Measurements from ENCODE around the gene SKA3.
"Not testable (repeated sequence)": the region's sequence is repeated elsewhere in the genome, so short reads cannot be mapped to it uniquely, and the experiment has no call there.

SKA3 gene

DNA sequence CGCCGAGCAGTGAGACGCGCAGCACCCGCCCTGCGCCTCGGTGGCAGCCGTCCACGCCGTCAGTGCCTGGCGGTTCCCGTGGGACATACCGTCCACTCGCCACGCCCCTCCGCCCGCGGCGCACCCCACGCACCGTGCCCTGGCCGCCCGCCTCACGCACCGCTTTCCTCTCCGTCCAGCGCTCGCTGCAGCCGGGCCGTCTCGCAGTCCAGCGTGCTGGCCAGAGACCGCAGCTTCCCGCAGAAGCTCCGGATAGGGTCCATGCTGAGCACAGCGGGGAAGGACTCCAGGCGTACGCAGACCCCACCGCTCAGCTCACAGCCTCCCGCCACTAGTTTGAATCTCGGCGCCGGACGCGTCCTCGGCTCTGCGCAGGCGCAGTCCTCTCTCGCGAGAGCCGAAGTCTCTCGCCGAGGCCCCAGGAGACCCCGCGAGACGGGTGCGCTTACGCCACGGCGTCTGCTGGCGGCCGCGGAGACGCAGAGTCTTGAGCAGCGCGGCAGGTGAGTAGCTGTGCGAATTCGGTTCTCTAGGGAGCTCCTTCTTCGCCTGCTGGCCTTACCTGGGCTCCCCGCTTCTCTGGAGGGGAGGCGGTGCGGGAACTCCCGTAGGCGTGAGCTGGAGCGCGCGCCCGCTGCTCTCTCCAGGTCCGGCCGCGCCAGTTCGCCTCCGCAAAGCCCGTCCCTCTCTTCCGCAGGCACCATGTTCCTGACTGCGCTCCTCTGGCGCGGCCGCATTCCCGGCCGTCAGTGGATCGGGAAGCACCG, at the start of gene SKA3, which contains the start of gene MRPL57:
Gene SKA3, minus strand, starts transcription at position 338 of the 767 bp plus-strand sequence. Its CDS starts 75 bp downstream, at position 263.
Gene MRPL57, plus strand, starts transcription at position 444 of the 767 bp plus-strand sequence. Its CDS starts 259 bp downstream, at position 703.
- DNase-seq, result peak; percentile 94

DNA sequence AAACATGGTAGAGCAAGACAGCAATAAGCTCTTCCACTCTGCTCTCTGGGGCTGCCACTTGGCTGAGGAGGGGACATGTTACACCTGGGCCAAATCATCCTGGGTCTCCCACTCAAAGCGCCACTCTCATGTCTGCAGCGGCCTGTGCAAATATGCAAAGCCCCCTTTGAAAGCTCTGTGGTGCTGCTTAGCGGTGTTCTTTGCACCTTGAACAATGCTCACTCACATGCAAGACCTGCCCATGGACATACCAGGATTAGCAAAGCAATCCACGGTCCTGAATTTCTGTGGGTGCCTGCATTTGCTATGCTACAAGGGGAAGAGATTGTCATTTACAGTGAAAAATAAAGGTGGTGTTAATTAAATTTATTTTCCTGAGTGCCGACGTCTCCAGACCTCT, 48.7 kb upstream of the SKA3 start:
- no peak for DNase-seq

DNA sequence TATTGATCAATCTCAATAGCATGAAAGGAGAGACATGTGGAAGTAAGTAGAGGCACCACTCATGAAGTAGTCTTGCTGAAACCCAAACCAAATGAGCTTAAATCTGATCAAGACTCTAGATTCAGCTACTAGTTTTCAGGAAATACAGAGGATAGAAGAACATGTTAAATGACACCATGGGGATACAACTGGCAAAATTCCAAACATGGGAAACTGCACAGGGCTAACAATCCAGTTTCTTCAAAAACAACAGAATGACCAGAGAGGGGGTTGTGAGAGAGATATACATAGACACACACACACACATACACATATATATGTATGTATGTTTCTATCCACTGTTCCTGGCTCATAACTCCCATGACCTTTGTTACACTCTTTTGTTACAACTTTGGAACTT, 44.9 kb upstream of the SKA3 start:
- DNase-seq, result no peak

DNA sequence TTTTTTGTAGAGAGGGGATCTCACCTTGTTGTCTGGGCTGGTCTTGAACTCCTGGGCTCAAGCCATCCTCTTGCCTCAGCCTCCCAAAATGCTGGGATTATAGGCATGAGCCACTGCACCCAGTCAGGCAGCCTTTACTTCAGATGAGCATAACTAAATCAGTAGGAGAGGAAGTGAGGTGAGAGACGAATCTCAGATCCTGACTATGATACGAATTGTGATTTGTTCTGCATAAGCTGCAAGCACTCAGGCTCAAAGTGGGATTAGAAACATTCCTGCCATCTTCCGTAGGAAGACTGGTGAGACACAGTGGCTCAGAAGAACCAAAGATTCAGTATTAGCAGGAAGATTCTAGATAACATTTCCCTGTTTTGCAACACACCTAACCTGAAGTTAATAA, 43.4 kb upstream of the SKA3 start:
- DNase-seq, result not testable (repeated sequence)

DNA sequence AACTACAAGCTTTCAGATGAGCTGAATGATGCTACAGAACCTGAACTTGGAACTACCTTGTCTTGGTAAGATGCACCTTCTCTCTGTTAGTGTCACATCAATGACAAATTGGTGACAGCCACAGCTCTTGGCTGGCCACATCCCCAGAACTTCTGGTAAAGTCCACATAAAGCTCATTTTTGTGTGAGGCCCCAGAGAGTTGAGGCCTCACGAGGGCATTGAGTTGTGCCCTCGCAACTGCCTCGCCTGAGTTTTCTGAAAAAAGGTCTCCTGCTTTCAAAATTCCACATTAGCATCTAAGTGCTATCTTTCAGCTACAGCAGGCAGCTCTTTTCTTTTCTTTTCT, 42.7 kb upstream of the SKA3 start:
- no peak for DNase-seq

DNA sequence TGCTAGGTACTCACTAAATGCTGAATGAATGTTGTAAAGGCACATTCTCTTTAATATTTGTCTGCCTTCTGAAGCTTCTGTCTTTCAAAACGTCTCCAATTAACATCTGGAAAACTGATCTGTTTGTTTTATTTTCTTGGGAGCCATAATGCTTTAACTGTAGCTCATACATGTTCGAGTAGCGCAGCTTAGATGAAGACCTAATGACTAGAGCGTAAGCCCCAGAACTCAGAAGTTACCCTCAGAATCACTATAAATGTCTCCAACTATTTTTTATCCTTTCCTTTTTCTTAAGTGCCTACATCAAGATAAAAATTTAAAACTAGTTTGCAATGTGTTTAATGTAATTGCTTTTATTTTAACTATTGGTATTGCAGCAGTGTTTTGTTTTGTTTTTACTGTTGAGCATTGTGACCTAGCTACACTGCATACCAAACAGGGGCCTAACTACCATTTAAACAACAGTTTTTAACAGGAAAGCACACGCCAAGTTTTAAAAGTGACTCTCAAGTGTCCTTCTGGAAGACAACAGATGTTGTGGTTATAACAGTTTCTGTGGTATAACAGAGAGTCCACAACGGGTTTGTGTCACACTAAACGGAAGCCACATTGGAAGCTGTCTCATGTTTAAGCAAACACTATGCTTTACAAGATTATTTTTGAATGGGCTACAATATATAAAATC, 42.1 kb upstream of the SKA3 start:
- peak; percentile 7 for DNase-seq

DNA sequence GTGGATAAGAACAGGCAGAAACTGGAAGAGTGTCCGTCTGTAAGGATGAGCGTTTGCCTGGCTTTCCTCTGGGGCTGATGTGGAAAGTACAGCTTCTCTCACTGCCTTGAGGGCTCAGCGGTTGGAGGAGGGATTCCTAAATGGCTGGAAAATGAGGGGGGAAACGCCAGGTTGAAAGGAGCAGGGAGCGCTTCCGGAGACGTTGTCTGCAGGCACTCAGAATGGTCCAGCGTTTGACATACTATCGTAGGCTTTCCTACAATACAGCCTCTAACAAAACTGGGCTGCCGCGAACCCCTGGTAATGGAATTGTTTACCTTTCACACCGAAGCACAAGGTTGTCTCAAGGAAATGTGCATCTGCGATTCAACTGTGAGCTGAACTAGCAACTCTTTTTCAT, 40.0 kb upstream of the SKA3 start:
- DNase-seq, result no peak

DNA sequence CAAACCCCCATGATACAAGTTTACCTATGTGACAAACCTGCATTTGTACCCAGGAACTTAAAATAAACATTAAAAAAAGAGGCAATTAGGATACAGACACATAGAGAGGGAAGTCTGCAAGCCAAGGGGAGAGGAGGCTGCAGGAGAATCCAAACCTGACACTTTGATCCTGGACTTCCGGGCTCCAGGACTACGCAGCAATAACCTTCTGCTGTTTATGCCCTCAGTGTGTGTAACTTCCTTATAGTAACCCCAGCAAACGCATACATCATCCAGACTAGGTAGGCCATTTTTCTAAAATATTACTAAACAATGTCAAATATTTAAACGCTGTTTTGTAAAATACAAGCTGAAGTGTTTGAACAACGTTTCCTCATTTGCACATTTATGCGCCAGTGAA, 39.1 kb upstream of the SKA3 start:
- not testable (repeated sequence) for DNase-seq

DNA sequence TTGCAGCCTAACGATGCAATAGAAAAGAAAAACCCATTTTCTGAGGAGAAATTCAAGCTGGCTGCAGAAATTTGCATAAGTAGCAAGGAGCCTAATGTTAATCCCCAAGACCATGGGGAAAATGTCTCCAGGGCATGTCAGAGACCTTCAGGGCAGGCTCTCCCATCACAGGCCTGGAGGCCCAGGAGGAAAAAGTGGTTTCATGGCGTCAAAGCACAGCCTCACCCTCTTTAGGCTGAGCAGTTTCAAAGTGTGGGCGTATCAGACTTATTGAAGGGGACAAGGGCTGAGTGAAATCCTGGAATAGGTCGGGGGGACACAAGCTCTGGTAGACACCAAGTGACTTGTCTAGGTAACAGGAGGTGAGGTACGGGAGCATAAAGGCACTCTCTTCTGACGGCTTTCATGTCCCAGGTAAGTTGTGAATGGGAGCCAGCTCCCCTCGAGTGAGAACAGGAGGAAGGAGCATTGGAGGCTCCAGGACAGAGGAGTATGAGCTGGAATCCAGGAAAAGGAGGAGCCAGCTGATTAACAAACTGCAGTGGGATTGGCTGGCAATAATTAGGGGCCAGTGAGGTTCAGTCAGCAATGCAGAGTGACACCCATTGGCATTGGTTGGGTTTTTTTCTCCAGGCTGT, 35.9 kb upstream of the SKA3 start:
- no peak for DNase-seq

DNA sequence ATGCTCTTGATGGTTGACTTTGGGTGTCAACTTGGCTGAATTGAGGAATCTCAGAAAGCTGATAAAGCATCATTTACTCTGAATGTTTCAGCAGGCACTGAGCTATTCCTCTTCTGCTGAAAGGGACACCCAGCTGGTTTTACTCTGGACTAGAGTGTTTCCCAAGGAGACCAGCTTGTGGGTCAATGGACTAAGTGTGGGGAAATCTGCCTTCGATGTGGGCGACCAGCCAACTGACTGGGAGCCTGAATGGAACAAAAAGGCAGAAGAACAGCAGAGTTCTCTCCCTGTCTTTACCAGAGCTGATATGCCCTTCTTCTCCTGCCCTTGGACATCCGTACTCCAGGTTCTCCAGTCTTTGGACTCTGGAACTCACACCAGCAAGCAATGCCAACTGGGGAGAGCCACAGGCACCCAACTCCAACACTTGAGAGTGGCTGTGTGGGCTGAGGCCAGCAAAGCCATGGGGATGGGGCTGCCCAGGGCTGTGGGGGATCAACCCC, 32.4 kb upstream of the SKA3 start:
- no peak for DNase-seq

DNA sequence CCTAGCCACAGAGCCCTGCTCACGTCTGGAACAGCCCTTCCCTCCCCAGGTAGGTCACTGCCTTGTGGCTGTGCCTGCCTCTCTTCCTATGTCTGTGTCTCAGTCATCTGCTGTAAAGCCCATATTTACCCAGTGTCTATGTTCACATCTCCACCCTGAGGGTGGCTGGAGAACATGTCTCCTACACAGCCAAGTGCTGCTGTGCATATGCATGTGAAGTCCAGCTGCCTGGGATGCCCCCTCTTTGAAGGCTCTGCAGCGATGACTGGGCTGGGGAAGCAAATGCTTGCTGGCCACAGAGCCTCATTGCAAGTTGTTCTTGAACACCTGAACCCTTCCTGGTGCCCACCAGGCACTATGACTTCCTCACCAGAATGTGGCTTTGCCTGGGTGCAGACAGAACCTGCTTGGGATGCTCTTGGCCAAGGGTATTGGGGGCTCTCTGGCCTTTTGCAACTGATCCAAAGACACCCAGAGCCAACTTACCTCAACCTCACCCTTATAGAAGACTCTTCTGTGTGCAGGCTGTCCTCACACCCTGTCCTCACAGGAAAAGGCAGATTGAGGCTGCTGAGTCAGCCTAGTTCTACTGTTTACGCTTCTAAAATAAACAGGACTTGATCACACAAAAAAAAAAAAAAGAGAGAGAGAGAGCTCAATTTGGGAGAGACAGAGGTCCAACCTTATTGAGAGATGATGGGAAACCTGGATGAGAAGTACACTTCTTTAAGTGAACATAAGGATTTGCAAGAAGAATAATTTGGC, 26.6 kb upstream of the SKA3 start:
- DNase-seq, result no peak

DNA sequence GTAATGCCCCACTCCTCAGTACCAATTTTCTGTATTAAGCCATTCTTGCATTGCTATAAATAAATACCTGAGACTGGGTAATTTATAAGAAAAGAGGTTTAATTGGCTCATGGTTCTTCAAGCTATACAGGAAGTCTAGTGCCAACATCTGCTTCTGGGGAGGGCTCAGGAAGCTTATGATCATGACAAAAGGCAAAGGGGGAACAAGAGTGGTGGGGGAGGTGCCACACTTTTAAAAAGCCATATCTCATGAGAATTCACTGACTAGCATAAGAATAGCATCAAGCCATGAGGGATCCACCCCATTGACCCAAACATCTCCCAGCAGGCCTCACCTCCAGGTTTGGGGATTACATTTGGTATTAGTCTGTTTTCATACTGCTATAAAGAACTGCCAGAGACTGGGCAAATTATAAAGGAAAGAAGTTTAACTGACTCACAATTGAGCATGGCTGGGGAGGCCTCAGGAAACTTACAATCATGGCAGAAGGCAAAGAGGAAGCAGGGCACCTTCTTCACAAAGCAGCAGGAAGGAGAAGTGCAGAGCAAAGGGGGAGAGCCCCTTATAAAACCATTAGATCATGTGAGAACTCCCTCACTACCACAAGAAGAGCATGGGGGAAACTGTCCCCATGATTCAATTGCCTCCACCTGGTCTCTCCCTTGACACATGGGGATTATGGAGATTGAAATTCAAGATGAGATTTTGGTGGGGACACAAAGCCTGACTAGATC, 25.3 kb upstream of the SKA3 start:
- DNase-seq, result not testable (repeated sequence)

DNA sequence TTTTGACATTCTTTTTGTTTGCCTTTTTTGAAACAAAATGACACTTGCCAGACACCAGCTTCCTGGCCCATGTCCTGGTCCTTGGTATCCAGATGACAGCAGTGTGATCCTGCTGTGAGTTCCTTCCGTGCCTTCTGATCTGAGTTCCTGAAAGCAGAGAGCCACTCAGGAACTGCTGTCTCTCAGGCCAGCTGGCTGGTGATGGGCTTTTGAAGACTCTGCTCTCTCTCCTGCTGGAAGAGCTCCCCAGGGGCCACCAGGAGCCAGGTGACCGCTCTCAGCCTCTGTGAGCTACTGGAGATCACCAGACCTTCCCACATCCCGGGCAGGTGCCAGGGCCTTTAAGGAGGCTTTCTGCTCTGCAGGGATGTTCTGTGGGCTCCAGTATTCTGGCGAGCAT, 22.0 kb upstream of the SKA3 start:
- DNase-seq, result not testable (repeated sequence)

DNA sequence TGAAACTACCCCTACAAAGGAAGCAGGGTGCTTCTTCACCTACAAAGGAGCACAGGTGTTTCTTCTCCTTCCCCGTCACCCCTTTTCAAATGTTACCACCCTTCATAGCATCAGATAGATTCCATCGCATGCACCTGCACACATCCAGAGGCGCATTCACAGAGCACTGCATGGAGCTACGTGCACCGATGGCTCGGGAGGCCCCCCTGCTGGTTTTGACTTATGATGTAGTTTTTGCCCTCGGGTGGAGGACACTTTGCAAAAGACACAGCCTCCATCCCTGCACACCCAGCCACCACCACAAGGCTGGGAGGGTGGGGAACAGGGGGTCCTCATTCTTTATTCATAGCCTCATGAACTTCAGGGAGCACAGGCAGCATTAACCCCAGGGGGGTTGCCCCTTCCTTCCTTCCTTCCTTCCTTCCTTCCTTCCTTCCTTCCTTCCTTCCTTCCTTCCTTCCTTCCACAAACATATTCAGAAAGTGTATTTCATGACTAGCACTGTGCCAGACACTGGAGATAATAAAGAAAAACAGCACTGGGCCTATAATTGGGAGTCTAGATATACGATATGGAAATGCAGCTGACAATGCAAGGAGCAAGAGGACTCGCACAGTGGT, 21.4 kb upstream of the SKA3 start:
- DNase-seq, result not testable (repeated sequence)

DNA sequence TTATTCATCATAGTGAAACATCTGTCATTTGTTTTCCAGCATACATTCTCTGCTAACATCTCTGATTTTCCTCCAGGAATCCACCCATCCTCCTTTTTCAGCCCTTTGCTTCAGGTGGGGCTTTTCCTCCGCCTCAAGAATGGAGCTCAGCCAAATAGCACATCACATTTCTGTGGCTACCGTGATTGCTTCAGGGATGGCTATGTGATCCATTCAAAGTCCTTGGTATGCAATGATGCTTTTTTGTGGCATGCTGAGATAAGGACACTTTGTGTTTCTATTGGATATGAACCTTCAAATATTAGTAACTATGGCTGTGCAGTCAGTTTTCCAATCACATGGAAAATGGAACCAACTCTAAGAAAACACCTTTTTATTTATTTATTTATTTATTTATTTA, 18.4 kb upstream of the SKA3 start:
- DNase-seq, result not testable (repeated sequence)

DNA sequence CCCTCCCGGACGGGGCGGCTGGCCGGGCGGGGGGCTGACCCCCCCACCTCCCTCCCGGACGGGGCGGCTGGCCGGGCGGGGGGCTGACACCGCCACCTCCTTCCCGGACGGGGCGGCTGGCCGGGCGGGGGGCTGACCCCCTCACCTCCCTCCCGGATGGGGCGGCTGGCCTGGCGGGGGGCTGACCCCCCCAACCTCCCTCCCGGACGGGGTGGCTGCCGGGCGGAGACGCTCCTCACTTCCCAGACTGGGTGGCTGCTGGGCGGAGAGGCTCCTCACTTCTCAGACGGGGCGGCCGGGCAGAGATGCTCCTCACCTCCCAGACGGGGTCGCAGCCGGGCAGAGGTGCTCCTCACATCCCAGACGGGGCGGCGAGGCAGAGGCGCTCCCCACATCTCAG, 10.1 kb upstream of the SKA3 start:
- DNase-seq, result not testable (repeated sequence)

DNA sequence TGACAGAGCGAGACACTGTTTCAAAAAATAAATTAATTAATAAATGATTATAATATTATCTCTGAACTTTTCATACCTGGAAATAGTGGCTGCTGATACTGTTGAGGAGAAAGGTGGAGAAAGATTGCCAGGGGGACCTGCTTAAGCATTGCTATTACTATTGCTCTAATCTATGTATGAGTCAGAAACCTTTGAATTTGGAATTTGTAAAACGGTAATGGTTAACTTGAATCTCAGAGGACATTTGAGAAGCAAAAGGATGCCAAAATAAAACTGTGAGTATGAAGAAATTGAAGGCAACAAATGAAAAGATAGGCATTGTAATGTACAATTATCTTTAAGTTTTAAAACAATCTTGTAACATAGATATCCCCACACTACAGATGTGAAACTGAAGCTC, 5.3 kb upstream of the SKA3 start:
- DNase-seq, result no peak

DNA sequence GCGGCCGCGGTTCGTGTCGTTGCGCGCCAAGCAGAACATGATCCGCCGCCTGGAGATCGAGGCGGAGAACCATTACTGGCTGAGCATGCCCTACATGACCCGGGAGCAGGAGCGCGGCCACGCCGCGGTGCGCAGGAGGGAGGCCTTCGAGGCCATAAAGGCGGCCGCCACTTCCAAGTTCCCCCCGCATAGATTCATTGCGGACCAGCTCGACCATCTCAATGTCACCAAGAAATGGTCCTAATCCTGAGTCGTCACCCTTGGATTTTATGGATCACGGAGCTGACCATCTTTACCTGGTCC, 581 bp upstream of the SKA3 start:
- DNase-seq, result no peak

DNA sequence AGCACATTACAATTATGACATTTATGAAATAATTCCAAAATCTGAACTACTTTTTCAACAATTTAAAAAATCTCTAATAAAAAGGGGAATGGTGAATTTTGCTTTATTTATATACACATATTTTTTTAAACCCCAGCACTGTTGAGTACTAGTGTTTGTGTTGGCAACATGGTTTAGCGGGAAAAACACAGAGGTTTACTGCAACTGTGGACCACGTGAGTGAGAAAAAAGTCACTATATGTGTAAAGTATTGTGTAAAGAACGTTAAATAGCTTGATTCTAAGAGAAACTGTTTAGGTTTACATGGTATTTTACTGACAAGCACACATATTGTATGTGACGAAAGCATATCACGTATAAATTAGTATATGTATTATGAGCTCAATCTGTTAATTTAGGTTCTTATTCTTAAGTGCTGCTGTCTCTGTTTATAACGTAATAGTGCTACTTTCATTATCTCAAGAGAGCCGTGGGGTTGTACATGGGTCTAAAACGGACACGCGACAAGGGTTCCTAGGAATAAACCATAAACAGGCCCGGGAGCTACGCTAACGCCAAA, 617 bp downstream of the SKA3 start:
- DNase-seq, result no peak

DNA sequence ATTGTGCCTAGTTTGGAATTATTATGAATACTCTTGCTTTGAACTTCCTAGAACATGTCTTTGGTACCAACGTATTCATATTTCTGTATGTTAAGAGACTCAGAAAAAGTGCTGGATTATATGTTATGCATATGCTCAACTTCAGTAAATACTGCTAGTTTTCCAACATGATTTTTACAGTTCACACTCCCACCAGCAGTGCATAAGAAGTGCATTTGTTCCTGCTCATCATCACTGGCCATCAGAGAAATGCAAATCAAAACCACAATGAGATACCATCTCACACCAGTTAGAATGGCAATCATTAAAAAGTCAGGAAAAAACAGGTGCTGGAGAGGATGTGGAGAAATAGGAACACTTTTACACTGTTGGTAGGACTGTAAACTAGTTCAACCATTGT, 2.6 kb downstream of the SKA3 start:
- DNase-seq, result not testable (repeated sequence)

DNA sequence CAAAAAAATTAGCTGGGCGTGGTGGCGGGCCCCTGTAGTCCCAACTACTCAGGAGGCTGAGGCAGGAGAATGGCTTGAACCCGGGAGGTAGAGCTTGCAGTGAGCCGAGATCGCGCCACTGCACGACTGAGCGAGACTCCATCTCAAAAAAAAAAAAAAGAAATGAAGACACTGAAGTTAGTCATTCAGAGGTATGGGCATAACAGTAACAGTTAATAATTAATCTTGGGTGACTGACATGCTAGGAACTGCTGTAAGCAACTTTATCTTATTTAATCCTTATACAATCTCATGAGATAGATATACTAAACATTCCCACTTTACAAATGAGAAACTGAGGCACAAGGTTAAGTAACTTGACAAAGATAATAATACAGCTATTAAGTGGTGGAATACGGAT, 4.9 kb downstream of the SKA3 start:
- DNase-seq, result no peak

DNA sequence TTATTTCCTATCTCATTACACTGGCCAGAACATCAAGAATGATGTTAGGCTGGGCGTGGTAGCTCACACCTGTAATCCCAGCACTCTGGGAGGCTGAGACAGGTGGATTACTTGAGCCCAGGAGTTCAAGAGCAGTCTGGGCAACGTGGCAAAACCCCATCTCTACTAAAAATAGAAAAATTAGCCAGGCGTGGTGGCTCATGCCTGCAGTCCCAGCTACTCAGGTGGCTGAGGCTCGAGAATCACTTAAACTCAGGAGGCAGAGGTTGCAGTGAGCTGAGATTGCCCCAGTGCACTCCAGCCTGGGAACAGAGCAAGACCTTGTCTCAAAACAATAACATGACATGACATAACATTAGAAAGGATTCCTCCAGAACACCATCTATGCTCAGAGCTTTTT, 10.7 kb downstream of the SKA3 start:
- not testable (repeated sequence) for DNase-seq

All from CD4-positive, alpha-beta T cell treated with Interleukin-12 subunit alpha and Interleukin-12 subunit beta, for 1 hour (primary cell).